ENCODE measurements around the gene OR10R2.
"Not testable (repeated sequence)": the region's sequence is repeated elsewhere in the genome, so short reads cannot be mapped to it uniquely, and the experiment has no call there.

The OR10R2 gene, protein sequence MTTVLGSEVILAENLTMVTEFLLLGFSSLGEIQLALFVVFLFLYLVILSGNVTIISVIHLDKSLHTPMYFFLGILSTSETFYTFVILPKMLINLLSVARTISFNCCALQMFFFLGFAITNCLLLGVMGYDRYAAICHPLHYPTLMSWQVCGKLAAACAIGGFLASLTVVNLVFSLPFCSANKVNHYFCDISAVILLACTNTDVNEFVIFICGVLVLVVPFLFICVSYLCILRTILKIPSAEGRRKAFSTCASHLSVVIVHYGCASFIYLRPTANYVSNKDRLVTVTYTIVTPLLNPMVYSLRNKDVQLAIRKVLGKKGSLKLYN

DNA sequence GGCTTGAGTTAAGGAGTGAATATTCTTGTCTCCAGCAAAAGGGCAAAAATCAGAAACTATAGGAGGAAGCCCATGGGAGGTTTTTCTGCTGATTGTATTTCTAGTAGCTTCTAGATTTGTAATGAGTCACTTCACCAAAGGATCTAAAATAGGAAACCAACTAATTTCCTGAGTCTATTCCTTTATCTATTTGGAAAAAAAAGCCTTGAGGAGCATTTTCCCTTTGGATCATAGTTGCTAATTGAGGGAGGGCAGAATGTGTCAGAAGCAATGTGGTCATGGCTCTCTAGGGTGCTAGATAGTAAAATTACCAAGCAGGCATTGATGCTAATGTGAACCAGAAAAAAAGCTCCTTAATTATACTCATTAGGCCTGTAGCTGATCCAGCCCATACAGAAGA is at the start of gene OR10R2:
Gene OR10R2, plus strand, starts transcription at position 301 of the 400 bp plus-strand sequence. CDS start 106 bp downstream, outside the sequence.
- DNase-seq (ENCODE audit: low spot score) = no peak

DNA sequence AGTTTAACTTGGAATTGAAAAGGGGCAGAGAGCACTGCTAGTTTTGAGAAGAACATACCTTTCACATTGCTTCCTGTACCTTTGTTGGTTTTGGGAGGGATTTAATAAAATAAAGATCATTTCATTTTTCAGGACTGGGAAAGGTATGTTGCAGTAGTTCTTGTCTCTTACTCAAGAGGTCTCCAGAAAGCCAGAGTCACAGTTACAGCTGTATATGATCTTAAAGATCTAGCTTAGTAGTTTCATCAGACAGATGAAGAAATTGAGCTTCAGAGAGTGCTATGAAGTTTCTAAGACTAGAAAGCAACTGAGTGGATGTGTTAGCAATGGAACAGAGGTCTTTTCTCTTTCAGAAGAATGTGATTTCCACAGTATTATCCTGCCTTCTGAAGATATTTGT is 47.0 kb upstream of the OR10R2 start:
- no peak for DNase-seq (ENCODE audit: low spot score)

DNA sequence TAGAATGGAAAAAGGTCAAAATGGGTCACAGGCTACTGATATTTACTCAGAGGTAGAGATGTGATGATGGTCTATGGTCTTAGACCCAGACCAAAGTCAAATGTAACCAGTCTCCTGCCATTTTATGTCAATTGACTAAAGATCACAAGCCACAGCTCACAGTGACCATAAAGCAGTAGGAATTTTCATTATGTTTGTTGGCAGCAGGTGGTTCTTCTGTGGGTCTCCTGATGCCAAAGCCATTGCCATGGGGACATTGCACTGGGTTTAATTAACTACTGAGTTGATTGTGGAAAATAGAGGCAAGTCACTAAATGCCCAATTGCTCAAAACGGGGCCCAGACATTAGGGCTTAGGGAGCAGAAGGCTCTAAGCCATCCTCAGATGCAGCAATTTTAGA is 45.9 kb upstream of the OR10R2 start, which contains the start of gene OR10K2:
Gene OR10K2, minus strand, starts transcription at position 101 of the 400 bp plus-strand sequence. CDS start 5,371 bp downstream, outside the sequence.
- no peak for DNase-seq (ENCODE audit: low spot score)

DNA sequence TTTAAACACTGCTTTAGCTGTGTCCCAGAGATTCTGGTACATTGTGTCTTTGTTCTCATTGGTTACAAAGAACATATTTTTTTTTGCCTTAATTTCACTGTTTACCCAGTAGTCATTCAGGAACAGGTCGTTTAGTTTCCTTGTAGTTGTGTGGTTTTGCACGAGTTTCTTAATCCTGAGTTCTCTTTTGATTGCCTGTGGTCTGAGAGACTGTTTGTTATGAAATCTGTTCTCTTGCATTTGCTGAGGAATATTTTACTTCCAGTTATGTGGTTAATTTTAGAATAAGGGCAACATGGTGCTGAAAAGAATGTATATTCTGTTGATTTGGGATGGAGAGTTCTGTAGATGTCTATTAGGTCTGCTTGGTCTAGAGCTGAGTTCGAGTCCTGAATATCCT is 41.9 kb upstream of the OR10R2 start:
- not testable (repeated sequence) for DNase-seq (ENCODE audit: low spot score)

DNA sequence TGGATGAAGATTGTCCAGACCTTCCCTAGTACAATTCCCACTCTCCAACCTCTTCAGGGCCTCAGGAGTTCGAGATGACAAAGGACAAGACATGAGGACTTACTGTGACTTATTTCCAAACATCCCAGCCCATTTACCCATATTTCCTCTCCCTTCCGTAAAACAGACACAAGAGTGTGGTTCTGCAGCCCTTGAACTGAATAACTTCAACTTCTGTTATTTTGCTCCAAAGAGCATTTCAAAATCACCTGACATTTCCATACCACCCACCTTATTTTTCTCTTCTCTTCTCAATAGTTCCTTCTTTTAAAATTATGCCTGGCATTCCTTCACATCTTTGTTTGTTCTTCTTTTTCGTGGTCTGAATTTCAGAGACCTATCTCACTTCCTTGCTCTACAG is 37.3 kb upstream of the OR10R2 start:
- DNase-seq (ENCODE audit: low spot score) = no peak

DNA sequence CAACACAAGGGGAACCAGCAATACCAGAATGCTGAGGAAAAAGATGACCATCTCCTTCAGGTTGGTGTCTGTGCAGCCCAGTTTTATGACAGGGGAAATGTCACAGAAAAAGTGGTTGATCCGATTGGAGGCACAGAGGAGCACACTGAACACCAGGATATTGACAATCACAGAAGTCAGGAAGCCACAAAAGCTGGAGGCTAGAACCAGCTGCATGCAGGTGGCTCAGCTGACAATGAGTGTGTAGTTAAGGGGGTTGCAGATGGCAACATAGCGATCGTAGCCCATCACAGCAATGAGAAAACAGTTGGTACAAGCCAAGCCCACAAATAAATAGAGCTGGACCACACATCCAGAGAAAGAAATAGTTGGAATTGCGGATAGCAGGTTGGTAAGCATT is 26.6 kb upstream of the OR10R2 start:
- no peak for DNase-seq (ENCODE audit: low spot score)

DNA sequence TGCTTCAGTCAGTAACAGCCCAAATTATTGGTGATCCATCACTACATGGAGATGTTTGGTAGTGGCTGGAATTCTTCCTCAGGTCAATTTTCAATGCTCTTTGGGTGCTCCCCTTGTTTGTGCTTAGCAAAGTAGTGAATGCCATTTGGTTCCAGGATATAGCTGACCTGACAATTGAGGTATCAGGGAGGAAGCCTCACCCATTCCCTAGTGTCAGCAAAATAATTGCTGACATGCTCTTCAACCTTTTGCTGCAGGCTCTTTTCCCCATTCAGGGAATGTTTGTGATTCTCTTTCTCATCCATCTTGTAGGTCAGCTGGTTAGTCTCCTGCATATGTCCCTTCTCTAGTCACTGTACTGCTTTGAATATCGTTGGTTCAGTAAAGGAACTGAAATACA is 17.5 kb upstream of the OR10R2 start:
- no peak for DNase-seq (ENCODE audit: low spot score)

DNA sequence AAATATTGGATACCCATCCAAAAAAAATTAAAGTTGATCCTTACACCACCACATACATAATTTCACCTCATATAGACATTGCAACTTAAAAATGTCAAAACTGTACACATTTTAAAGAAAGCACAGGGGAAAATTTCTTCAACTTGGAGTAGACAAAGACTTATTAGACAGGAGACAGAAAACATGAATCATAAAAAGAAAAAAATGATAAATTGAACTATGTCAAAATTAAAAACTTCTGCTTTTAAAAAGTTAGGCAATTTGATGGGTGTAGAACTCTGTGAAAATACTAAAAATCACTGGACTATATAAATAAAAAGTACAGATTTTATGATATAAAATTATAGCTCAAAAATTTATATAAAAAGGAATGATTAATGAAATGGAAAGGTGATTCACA is 14.8 kb upstream of the OR10R2 start:
- no peak for DNase-seq (ENCODE audit: low spot score)

DNA sequence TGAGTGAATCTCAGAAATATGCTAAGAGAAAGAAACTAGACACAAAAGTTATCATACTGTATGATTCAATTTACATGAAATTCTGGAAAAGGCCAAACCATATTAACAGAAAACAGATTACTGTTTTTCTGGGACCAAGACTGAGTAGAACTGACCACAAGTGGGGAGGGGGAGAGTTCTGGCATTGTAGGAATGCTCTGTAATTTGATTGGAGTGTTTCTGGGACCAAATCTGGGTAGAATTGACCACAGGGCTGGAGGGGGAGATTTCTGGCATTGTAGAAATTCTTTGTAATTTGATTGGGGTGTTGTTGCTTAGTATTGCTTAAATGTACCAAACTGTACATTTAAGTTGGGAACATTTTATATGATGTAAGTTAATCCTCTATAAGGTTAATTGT is 13.8 kb upstream of the OR10R2 start:
- no peak for DNase-seq (ENCODE audit: low spot score)

DNA sequence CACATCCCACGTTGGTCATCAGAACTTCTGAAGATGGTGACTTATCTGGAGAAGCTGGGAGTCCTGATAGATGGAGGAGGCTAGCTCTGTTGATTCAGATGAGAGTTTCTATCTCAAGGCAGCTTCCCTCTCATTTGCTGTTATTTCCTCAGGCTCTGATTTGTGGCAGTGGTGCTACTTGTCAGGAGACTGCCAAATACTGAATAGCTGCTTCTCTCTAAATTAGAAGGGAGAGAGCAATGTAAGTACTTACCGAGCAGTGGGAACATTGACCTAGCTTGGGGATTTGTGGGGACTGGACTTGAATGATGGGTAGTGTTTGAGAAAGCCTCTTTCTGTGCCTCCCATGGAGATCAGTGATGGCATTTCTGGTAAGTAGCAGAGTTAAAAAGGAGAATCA is 10.5 kb upstream of the OR10R2 start, which contains the start of gene OR10K1:
Gene OR10K1, plus strand, starts transcription at position 301 of the 400 bp plus-strand sequence. CDS start 3,728 bp downstream, outside the sequence.
- DNase-seq (ENCODE audit: low spot score) = no peak

DNA sequence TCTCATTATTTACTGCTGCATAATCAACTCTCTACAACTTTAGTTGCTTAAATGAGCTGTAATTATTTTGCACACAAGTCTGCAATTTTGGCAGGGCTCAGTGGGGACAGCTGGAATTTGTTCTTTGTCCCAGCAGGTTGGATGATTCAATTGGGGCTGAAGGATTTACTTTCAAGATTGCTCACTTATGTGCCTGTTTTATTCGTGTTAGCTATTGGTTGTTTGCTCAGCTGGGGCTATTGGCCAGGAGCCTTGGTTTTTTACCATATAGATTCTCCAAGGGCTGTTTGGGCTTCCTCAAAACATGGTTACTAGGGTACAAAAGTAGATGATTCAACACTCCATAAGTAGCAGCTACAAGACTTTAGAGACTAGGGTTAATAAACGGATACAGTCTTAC is 13.4 kb downstream of the OR10R2 start:
- DNase-seq (ENCODE audit: low spot score) = no peak

DNA sequence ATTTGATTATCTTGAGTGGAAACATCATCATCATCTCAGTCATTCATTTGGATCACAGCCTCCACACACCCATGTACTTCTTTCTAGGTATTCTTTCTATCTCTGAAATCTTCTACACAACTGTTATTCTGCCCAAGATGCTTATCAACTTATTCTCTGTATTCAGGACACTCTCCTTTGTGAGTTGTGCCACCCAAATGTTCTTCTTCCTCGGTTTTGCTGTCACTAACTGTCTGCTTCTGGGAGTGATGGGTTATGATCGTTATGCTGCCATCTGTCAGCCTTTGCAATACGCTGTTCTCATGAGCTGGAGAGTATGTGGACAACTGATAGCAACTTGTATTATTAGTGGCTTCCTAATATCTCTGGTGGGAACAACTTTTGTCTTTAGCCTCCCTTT is 19.3 kb downstream of the OR10R2 start:
- DNase-seq (ENCODE audit: low spot score) = no peak

DNA sequence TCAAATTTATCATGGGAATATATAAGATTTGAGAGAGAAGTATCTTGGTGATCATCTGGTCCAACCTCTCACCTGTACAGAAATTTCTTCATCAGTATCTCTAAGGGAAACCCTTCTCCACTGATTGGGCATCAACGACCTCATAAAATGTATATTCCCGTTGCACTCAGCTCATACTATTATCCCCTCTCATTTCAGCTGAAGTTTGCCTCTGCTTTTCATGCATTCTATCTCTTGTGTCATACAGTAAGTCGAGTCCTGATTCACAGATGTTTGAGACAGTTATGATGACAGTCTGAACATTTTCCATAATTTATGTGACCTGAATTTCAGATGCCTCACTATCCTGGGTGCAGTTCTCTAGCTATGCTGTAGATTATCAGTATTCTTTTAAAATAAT is 21.0 kb downstream of the OR10R2 start:
- DNase-seq (ENCODE audit: low spot score) = no peak

DNA sequence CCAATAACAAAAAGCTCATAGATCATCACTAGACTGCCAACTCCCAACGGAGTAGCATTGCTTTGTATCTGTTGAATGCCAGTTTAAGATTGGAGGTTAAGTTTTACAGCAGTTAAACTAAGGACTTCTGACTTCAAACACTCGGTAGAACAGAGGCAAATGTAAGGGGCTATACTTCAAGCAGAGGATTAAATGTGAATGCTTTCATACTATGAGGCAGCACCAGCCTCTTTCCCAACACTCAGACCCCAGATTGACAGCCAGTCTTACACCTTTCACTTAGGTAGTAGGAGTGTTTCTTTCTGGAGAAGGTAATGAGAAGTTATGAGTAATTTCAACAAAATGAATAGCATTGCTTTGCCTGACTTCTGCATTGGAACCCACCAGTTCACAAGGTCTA is 22.8 kb downstream of the OR10R2 start:
- no peak for DNase-seq (ENCODE audit: low spot score)

DNA sequence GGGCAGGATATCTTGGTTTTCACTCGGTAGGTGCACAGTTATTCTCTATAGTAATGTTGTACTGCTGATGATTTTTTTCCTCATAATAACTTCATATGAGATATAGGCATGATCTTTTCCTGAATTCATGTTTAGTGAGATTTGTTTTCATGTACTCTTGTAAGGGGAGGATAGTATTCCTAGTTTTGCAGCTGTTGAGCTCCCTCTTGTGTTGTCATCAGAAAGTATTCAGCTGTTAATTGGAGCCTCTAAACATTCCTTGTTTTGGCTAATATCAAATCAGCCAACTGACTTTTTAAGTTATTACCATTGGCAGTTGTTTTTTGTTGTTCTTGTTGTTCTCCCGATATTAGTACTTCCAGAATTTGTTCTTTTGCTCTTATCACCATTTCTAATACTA is 24.4 kb downstream of the OR10R2 start:
- DNase-seq (ENCODE audit: low spot score) = peak; percentile 8

DNA sequence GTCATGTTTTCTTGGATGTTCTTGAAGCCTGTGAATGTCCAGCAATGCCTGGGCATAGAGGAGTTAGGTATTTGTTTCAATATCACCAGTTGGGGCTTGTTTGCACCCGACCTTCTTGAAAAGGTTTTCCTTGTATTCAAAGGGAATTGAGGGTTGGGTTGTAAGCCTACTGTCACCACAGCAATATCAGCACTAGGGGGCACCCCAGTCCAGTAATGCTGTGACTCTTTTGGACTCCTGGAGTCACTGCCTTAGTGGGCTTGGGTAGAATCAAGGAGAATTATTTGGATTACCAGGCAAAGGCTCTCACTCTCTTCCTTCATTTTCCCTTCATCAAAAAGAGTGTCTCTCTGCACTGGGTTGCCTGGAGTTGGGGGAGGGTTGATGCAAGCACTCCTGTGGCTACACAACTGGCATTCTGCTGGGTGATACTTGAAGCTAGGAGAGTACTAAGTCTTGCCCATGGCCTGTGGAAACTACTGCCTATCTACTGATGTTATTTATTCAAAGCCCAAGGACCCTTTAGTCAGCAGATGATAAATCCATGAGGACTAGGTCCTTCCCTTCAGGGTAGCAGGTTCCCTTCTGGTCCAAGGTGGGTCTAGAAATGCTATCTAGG is 34.5 kb downstream of the OR10R2 start:
- DNase-seq (ENCODE audit: low spot score) = no peak

DNA sequence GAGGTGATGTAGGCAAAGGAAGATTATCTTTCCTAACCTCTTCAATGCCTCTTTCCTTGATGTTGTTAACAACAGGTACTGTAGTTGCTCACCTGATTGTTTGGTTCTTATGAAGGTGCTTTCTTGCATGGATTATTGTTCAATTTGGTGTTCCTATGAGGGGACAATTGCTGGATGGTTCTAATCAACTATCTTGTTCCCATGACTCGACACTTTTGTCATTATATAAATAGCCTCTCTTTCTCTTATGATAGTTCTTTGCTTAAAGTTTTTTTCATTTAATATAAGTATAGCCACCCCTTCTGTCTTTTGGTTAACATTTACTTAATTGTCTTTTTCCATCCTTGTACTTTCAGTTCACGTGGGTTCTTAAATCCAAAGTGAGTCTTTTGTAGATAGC is 35.5 kb downstream of the OR10R2 start:
- DNase-seq (ENCODE audit: low spot score) = no peak

DNA sequence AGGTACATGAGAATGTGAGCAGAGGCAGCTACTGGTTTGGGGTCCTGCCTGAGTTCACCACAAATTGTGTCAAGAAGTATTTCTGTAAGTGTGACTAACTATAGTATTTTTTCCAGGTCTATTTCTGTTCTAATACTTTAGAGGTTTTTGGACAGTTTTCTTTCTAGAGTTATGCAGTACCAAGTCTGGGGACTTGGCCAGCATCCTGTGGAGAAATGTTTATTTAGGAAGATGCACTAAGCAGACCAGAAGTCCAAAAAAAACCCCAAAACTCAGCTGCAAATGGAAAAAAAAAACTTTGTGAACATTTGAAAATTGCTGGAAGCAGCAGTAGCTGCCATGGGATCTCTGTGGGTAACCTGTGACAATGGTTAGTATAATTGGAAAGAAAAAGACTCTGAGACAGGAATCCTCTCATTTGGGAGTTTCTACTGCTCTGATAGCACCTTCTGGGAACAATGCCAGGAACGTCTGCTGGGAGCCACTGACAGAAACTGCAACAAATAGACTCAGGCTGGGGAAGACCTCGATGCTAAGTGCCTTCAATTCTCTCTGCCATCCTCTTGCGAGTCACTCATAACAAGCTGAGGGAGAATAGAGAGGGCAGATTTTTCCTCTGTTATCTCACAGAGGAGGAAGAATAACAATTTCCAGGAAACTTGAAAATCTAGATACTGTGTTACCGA is 37.6 kb downstream of the OR10R2 start:
- no peak for DNase-seq (ENCODE audit: low spot score)

DNA sequence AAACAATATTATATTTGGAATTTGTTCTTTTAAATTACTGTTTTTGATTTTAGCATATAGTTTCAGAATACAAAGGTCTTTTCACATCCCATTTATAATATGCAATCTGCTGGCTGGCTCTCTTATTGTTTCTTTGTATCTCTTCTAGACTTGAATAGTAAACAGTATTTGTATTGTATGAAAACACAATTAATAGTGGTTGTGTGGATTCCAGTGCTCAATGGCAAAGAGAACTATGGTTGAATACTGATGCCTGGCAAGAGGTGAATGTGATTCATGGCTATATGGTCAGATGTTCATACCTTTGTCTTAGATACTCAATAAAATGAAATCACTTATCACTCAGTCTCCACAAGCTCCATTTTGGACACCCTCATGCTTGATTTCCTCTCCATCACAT is 44.9 kb downstream of the OR10R2 start:
- no peak for DNase-seq (ENCODE audit: low spot score)

DNA sequence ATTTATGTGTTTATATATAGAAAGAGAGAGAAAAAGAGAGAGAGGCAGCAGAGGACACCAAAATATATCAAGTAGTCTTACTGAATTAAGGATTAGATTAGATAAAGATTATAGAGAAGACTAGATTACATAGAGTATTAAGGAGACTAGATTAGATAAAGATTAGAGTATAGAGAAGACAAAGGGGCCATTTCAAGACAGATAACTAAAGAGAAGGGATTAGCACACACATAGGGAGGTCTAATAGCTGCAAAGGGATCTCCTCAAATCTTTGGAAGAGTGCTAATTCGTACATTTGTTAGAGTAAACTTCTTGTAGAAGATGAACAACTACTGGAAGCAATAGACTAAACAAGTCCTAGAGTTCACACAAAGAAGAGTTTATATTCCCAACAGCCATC is 48.0 kb downstream of the OR10R2 start:
- DNase-seq (ENCODE audit: low spot score) = no peak

DNA sequence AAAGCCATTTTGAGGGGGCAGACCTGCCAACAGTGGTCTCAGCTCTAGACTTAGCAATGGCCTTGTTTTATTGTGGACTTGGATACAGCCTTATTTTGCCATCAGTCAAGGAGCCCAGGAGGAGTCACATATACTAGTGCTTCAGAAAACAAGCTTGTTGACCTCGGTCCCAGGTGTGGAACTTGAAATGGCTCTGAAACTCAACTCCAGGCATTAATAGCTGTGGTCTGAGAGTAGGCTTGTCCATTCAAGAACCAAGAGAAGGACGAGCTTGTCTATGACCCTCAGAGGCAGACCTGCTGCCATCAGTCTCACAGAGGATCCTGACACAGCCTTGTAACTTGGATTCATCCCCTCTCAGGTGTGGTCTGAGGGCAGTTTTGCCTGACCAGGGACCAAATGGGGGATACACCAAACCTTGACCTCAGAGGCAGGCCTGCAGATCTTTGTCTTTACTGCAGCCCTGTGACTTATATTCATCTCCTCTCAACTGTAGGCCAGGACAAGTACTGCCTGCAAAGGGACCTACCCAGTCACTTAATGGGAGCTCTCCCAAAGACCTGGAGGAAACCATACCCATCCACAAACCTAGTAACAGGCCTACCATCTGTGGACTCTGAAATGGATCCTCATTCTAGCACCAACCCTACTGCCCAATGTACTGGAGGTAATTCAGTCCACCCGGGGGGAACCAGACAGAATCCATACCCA is 49.1 kb downstream of the OR10R2 start:
- no peak for DNase-seq (ENCODE audit: low spot score)

DNA sequence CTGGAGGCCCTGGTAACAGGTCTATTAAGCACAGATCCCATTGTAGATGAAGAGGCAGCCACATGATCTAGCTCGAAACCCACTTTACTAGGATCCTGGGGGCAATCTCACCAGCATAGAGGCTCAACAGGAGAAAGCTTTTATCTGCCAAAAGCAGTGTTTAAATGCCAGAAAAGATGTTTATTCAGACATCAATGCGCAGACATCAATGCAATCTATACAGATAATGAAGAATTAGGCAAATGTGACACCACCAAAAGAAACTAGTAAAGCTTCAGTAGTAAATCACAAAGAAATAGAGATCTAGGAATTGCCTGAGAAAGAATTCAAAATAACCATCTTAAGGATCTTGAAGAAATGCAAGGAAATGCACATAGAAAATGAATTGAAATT is 49.6 kb downstream of the OR10R2 start:
- no peak for DNase-seq (ENCODE audit: low spot score)

Data from SW480 (cell line).